Keratinocyte (primary cell): ENCODE data around the gene KCNC2. TPM values are rescaled to one million over a fixed set of nuclear protein-coding genes. Genes with fewer than 3 reads are reported as not detected.

Experiments used
- DNase-seq: peaks from one replicate; pipeline ENCODE4 v3.0.0-alpha.2; 2011; ENCODE audit warnings: low read depth, missing footprints, low spot score
- FAIRE-seq: peaks from 2 replicates; lab custom pipeline; 2011; peaks lifted over from hg19 to GRCh38; lab: Jason Lieb, UNC
- H2AFZ ChIP-seq: 2 replicates; pipeline ENCODE4 v1.6.0; 2012; ENCODE audit warnings: low read length, control low read depth, inconsistent platforms; ENCODE audit not compliant: control insufficient read depth
- H3K27ac ChIP-seq: 2 replicates; pipeline ENCODE4 v1.5.1; 2011; ENCODE audit warnings: low read length; ENCODE audit not compliant: control insufficient read depth, insufficient read depth
- H3K27me3 ChIP-seq: 3 replicates; pipeline ENCODE4 v1.6.0; 2011; ENCODE audit warnings: low read length; ENCODE audit not compliant: control insufficient read depth, insufficient read depth; ENCODE audit errors: extremely low read depth
- H3K36me3 ChIP-seq, 2 experiments: 2 replicates in 1 of 2; 3 replicates in 1 of 2; pipeline ENCODE4 v1.5.1; 2011; ENCODE audit warnings: low read length in 2 of 2, mild to moderate bottlenecking in 1 of 2; ENCODE audit not compliant: control insufficient read depth in 2 of 2, insufficient read depth in 2 of 2; ENCODE audit errors: extremely low read depth in 1 of 2
- H3K4me1 ChIP-seq: 3 replicates; pipeline ENCODE4 v1.5.1; 2011; ENCODE audit warnings: low read length; ENCODE audit not compliant: control insufficient read depth, insufficient read depth; ENCODE audit errors: extremely low read depth
- H3K4me2 ChIP-seq: 3 replicates; pipeline ENCODE4 v1.6.0; 2011; ENCODE audit warnings: low read depth, low read length; ENCODE audit not compliant: control insufficient read depth, insufficient read depth; ENCODE audit errors: extremely low read depth
- H3K4me3 ChIP-seq, 3 experiments: fragments of 200-600 bp in 1 of 3; sonication (generic) in 1 of 3; 2 replicates in 2 of 3; 3 replicates in 1 of 3; pipeline ENCODE4 v1.5.1; 2011 to 2016; ENCODE audit warnings: low read length in 3 of 3, mild to moderate bottlenecking in 3 of 3, control low read depth in 2 of 3, inconsistent platforms in 1 of 3, low read depth in 1 of 3, mixed read lengths in 1 of 3, mixed run types in 1 of 3, moderate library complexity in 1 of 3; ENCODE audit not compliant: control insufficient read depth in 2 of 3, insufficient read depth in 2 of 3; ENCODE audit errors: extremely low read depth in 1 of 3
- H3K79me2 ChIP-seq: 2 replicates; pipeline ENCODE4 v1.6.0; 2012; ENCODE audit warnings: low read length; ENCODE audit not compliant: control insufficient read depth, insufficient read depth
- H3K9ac ChIP-seq: 3 replicates; pipeline ENCODE4 v1.6.0; 2011; ENCODE audit warnings: low read length; ENCODE audit not compliant: control insufficient read depth, insufficient read depth; ENCODE audit errors: extremely low read depth
- H3K9me1 ChIP-seq: 3 replicates; pipeline ENCODE4 v1.6.0; 2011; ENCODE audit warnings: low read length; ENCODE audit not compliant: control insufficient read depth, insufficient read depth; ENCODE audit errors: extremely low read depth
- H3K9me3 ChIP-seq: 2 replicates; pipeline ENCODE4 v1.5.1; 2012; ENCODE audit warnings: low read depth, low read length; ENCODE audit not compliant: control insufficient read depth
- H4K20me1 ChIP-seq: 3 replicates; pipeline ENCODE4 v1.6.0; 2011; ENCODE audit warnings: low read length; ENCODE audit not compliant: control insufficient read depth, insufficient read depth; ENCODE audit errors: extremely low read depth
- EZH2 ChIP-seq: IDR thresholded peaks from one replicate; pipeline ENCODE4 v1.6.1; 2012; ENCODE audit warnings: inconsistent platforms, mild to moderate bottlenecking, low read length, moderate library complexity
- dilution Hi-C: fragments of 300-500 bp; cut with MboI; formaldehyde crosslinking; loops from one replicate; pipeline ENCODE4 v1.7.0; 2020; ENCODE audit warnings: low sequenced_read_pairs; ENCODE audit not compliant: extremely low pct_ligation_motif_present
- polyA plus RNA-seq, 5 experiments: library from polyadenylated mRNA; depleted of rRNA in 3 of 5; stranded (reverse) in 3 of 5; stranded (forward) in 1 of 5; unstranded in 1 of 5; fragments of >200 nt; gene quantifications; 1 replicate in 1 of 5; 2 replicates in 3 of 5; 3 replicates in 1 of 5; pipeline versions ENCODE4 v1.2.1 to v1.2.3, GENCODE V29; 2011 to 2012; ENCODE audit warnings: missing spikeins in 2 of 5, low read depth in 1 of 5, low replicate concordance in 1 of 5
- TF ChIP-seq, protein P1 (sequence below), 3 experiments: IDR thresholded peaks in 1 of 3; conservative IDR thresholded peaks in 1 of 3; optimal IDR thresholded peaks in 1 of 3; 2 replicates in 2 of 3; 3 replicates in 1 of 3; pipeline versions ENCODE3 to v1.5.1; 2011; ENCODE audit warnings: low read length in 3 of 3, mild to moderate bottlenecking in 3 of 3, moderate library complexity in 2 of 3, control low read depth in 1 of 3, inconsistent platforms in 1 of 3; ENCODE audit not compliant: insufficient read depth in 2 of 3; ENCODE audit errors: extremely low read depth in 1 of 3

The KCNC2 gene
- polyA plus RNA-seq, 1 donor (not counting 4 experiments of a cell fraction or from before 2014, with no cell fraction given): not detected

GRCh38 chr12:75047885-75048525 is 161.6 kb downstream of the KCNC2 start:
- Histone ChIP-seq H3K36me3 (no peaks in the 10 kb centered on the region), H2AFZ (no peak overlapping the region), H3K79me2 (no peaks in the 10 kb centered on the region), H3K9me1 (no peaks in the 10 kb centered on the region), H3K9me3 (no peaks in the 10 kb centered on the region), H3K4me3 (no peak overlapping the region), H3K9ac (no peak overlapping the region), H3K4me2 (no peak overlapping the region), H3K27ac (no peak overlapping the region), H3K27me3 (no peaks in the 10 kb centered on the region), H4K20me1 (no peaks in the 10 kb centered on the region), H3K4me1 (no peaks in the 10 kb centered on the region)
- FAIRE-seq (no peak), DNase-seq (no peak)
- dilution Hi-C loops: no loop called here
- no peak for TF ChIP-seq EZH2
- TF ChIP-seq, protein P1, sequence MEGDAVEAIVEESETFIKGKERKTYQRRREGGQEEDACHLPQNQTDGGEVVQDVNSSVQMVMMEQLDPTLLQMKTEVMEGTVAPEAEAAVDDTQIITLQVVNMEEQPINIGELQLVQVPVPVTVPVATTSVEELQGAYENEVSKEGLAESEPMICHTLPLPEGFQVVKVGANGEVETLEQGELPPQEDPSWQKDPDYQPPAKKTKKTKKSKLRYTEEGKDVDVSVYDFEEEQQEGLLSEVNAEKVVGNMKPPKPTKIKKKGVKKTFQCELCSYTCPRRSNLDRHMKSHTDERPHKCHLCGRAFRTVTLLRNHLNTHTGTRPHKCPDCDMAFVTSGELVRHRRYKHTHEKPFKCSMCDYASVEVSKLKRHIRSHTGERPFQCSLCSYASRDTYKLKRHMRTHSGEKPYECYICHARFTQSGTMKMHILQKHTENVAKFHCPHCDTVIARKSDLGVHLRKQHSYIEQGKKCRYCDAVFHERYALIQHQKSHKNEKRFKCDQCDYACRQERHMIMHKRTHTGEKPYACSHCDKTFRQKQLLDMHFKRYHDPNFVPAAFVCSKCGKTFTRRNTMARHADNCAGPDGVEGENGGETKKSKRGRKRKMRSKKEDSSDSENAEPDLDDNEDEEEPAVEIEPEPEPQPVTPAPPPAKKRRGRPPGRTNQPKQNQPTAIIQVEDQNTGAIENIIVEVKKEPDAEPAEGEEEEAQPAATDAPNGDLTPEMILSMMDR (optimal IDR thresholded peaks at IDR 0.05 in 1 of 3, IDR thresholded peaks at IDR 0.05 in 1 of 3, conservative IDR thresholded peaks at IDR 0.05 in 1 of 3; ENCODE audit: extremely low read depth in 1 of 3, insufficient read depth in 2 of 3, low read length in 3 of 3): no peak

GRCh38 chr12:75042125-75042524 is 167.5 kb downstream of the KCNC2 start:
- dilution Hi-C loops: no loop called here
- FAIRE-seq (no peak), DNase-seq (no peak)
- Histone ChIP-seq H3K9me1 (no peaks in the 10 kb centered on the region), H3K36me3 (no peaks in the 10 kb centered on the region), H3K27ac (no peak overlapping the region), H3K27me3 (no peaks in the 10 kb centered on the region), H3K9ac (no peak overlapping the region), H3K9me3 (no peaks in the 10 kb centered on the region), H4K20me1 (no peaks in the 10 kb centered on the region), H3K4me1 (no peaks in the 10 kb centered on the region), H3K4me2 (no peak overlapping the region), H2AFZ (no peak overlapping the region), H3K79me2 (no peaks in the 10 kb centered on the region), H3K4me3 (no peak overlapping the region)
- no peak for TF ChIP-seq EZH2
- TF ChIP-seq, protein P1 (optimal IDR thresholded peaks at IDR 0.05 in 1 of 3, IDR thresholded peaks at IDR 0.05 in 1 of 3, conservative IDR thresholded peaks at IDR 0.05 in 1 of 3; ENCODE audit: extremely low read depth in 1 of 3, insufficient read depth in 2 of 3, low read length in 3 of 3): no peak
